COR-L47 (cell line): ENCODE results near the gene ZNF660.
"Not testable (repeated sequence)": the region's sequence is repeated elsewhere in the genome, so short reads cannot be mapped to it uniquely, and the experiment has no call there.

Experiments used
- DNase-seq: peaks from one replicate; lab custom pipeline; 2025; lab: John Stamatoyannopoulos, UW

ZNF660 gene

DNA sequence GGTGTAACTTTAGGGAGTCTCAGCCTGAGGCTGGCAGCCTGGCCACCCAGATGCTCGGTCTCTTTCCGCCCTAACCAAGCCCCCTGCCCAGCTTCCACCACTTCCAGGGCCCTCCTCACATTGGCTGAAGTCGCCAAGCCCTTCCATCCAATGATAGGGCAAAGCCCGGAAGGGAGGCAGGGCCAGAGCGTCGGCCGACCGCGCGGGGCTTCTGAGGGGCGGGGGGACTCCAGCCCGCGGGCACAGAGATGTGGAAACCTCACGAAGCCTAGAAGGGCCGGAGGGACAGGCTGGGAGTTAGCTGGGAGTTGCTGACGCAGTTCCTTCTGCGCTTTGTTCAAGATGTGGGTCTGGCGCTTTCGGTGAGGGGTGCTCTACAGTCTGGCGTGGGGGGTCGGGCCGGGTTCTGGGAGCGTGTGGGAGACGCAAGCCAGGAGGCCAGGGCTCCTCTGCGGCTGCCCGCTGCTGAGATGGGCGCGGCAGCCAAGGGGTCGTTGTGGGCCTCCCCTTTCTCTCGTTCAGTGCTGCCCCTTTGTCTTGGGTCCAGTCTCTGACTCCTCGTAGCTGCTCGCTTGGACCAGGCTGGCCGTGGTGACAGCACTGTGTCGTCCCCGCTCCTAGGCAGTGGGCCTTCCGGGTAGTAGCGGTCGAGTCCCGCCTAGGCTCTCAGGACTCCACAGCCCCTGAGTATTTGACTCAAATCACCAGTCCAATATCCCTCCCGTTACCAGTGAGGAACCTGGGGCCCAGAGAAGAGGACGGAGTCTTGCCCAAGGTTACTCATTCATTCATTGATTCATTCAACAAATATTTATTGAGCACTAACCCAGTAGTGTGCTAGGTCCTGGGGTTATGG, at the start of gene ZNF660:
Gene ZNF660, plus strand, starts transcription at position 319 of the 856 bp plus-strand sequence. CDS start 9,230 bp downstream, outside the sequence.
- DNase-seq, result peak; percentile 62

DNA sequence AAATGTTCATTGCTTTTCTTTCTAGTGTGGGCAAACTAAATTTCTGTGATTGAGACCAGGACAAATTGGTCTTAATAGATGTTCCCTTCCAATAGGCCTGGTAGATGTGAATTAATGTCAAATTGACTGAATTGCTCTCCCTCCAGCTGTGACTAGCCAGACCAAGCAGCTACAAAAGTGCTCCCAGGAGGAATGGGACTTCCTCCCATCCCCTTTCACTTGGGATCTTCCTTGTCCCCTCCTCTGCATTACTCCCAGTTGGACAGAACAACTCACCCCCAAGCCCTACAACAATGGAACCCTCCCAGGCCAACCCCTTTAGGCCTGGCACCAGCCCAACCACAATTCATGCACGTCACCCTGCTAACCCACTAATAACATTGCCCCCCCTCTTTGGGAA, 49.4 kb upstream of the ZNF660 start:
- no peak for DNase-seq

DNA sequence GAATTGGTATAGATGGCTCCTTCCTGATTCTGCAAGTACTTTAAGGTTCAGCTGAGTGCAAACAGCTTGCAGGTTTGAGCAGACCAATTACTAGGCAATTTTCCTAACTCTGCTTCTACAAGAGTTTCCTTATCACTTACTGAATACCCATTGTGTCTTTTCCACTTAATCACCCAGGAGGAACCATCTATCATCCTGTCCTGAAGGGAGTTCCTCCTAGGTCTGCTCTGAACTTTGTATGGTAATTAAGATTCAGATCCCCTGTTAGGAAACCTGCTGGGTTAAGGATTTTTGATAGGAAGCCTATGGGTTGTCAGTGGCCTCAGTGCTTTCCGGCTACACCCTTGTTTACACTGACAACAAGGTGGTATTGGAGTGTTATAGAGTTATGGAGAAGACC, 40.0 kb upstream of the ZNF660 start:
- not testable (repeated sequence) for DNase-seq

DNA sequence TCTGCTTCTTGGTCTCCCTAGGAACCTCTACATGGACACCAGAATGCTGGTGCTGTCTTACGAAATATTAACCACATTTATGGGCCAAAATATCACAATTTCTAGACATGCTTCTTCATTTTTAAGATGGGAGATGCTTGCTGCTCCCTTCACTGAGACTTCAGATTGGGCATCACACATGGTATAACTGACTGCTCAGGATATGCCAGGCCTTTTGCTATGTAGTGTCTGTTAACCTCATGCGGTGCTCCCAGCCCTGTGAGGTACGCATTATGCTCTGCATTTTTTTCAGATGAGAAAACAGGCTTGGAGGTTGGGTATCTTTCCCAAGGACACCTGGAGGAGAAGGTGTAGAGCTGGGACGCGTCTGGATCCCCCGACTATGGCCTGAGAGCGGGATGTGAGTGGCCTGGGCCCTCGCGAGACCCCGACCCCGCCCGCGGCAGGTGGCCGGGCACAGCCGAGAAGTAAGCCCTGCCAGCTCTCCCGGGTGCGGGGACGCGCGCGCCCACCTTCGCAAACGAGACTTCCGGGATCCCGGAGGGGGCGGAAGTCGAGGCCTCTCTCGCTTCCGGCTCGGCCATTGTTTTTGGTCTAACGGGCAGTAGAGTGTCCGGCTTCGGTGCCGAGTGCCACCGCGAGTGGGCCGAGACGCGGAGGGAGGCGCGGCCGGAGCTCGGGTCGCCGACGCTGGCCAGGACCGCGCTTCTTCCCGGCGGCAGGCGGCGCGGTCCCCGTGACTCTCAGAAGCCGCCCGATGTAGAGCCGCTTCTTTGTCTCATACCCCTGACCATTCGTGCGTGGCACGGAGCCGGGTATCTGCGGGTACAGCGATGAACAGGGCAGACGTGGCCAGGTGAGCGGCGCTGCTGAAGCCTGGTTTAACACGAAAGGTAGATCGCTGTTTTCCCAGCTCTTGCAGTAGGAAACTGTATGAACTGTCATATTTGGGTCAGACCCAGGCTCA, 29.9 kb upstream of the ZNF660 start, which contains the start of gene ZKSCAN7:
Gene ZKSCAN7, plus strand, starts transcription at position 568 of the 967 bp plus-strand sequence. CDS start 1,855 bp downstream, outside the sequence.
- peak; percentile 60 for DNase-seq

DNA sequence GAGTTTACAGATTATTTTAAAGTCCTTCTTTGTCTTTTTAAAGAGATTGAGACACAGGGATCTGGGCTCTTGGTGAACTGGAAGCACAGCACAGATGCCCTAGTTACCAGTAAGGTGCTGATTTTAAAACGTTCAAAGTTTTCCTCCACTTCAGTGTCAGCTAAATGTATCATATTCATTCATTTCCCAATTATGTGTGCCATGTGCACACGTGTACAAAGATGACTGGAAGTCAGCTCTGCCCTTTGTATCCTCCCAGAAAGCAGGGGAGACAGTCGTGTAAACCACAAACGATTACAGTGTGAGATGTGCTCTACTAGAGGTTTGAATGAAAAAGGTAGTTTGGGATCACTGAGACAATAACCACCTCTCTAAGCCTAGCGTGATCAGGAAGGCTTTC, 29.0 kb upstream of the ZNF660 start:
- no peak for DNase-seq

DNA sequence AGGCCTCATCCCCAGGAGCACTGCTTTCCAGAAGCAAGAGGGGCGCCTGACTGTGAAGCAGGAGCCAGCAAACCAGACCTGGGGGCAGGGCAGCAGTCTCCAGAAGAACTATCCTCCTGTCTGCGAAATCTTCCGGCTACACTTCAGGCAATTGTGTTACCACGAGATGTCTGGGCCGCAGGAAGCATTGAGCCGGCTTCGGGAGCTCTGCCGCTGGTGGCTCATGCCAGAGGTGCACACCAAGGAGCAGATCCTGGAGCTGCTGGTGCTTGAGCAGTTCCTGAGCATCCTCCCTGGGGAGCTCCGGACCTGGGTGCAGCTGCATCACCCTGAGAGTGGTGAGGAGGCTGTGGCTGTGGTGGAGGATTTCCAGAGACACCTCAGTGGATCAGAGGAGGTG, 27.7 kb upstream of the ZNF660 start:
- DNase-seq, result no peak

DNA sequence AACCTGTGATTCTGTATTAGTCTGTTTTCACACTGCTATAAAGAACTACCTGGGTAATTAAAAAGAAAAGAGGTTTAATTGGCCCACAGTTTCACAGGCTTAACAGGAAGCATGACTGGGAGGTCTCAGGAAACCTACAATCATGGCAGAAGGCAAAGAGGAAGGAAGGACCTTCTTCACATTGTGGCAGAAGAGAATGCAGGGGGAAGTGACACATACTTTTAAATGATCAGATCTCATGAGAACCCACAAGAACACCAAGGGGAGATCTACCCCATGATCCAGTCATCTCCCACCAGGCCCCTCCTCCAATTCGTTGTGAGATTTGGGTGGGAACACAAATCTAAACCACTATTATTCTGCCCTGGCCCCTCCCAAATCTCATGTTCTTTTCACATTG, 23.7 kb upstream of the ZNF660 start:
- DNase-seq, result no peak

DNA sequence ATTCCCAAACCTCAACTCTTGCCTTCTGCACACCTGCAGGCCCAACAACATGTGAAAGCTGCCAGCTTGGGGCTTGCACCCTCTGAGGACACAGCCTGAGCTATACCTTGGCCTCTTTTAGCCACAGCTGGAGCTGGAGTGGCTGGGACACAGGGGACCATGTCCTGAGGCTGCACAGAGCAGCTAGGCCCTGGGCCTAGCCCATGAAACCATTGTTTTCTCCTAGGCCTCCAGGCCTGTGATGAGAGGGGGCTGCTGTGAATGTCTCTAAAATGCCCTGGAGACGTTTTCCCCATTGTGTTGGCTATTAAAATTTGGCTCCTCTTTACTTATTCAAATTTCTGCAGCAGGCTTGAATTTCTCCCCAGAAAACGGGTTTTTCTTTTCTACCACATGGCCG, 22.6 kb upstream of the ZNF660 start:
- DNase-seq, result no peak

GRCh38 chr3:44568561-44568960, 16.2 kb upstream of the ZNF660 start:
- DNase-seq, result no peak

DNA sequence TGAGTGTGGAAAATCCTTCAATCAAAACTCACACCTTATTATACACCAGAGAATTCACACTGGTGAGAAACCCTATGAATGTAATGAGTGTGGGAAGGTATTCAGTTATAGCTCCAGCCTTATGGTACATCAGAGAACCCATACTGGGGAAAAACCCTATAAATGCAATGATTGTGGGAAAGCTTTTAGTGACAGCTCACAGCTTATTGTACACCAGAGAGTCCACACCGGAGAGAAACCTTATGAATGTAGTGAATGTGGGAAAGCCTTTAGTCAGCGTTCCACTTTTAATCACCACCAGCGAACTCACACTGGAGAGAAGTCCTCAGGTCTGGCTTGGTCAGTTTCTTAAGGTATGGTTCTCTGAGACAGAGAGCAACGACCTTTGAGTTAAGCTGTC, 13.7 kb upstream of the ZNF660 start:
- no peak for DNase-seq

DNA sequence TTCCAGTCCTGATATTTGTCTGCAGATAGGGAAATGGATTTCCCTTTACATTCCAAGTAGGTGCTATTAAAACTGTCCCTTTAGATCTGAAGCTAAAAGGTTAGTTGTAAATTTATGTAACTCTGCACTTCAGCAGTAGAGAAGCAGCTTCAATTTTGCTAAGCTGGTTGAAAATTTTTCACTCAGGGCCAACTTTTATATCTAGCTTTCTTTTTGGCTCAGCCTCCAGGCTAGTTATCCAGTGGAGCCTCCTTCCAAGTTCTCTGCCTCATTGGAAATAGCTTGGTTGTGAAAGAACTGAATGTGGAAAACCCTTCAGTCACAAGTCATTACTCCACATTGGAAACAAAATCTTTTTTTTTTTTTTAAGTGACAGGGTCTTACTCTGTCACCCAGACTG, 8.2 kb upstream of the ZNF660 start:
- no peak for DNase-seq

DNA sequence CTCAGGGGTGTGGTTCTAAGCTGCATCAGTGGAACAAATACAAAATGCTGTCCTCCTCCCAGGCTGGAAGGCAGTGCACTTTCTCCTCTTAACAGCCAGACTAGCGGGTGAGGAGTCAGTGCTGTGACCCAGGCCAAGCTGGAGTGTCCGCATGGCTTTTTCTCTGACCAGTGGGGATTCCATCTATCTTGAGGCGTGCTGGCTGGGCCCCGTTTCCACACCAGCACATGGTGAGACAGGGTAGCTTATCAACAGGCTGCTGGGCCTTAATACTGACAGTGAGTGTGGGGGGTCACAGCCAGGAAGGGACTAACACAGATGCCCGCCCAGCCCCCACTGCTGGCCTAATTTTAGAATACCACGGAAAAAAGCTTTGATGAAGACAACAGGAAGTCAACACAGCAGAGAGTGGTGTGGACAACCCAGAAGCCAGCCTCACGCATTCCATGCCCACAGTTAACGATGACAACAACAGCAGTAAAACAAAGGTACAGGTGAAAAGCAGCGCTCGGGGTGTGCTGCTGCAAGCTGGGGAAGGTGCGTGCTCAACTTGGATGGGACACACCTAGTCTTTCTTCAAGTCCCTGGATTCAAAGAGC, 7.3 kb upstream of the ZNF660 start:
- DNase-seq, result not testable (repeated sequence)

DNA sequence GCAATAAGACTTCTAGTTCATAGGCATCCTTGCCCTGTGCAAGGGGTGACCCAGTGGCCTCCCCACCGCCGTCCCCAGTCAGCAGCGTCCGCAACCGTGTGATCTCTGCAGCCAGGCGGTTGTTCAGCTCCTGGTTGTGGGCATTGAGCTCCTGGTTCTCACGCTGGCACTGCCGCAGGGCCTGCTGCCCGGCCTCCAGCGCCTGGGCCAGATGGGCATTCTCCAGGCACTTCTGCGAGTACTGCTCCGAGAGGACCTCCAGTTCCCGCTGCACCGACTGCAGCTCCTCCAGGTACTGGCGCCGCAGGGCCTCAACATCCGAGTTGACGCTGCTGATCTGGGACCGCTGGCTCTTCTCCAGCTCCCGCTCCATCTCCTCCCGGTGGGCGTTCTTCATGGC, 6.4 kb upstream of the ZNF660 start:
- DNase-seq, result not testable (repeated sequence)

GRCh38 chr3:44578924-44579515, 5.7 kb upstream of the ZNF660 start:
- not testable (repeated sequence) for DNase-seq

- DNase-seq, result not testable (repeated sequence)
Observed at GRCh38 chr3:44579749-44580148, 5.0 kb upstream of the ZNF660 start.

- not testable (repeated sequence) for DNase-seq
Observed at GRCh38 chr3:44580971-44581370, 3.8 kb upstream of the ZNF660 start.

DNA sequence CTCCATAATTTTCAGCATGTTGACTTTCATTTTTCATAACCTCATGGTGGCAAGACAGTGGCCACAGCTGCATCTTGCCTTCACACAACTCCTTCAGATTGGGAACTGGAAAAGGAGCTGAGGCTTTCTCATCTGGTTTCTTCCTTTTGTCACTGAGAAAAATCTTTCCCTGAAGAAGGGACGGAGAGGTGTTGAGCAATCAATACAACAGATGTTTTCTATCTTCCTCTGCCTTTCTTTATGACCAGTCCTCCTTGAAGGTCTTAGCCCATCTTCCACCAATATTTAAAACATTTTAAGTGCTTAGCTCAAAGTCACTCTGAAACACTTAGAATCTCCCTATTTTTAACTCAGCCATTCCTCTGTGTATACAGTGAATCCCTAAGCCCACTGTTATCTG, 11.9 kb downstream of the ZNF660 start:
- DNase-seq, result no peak

DNA sequence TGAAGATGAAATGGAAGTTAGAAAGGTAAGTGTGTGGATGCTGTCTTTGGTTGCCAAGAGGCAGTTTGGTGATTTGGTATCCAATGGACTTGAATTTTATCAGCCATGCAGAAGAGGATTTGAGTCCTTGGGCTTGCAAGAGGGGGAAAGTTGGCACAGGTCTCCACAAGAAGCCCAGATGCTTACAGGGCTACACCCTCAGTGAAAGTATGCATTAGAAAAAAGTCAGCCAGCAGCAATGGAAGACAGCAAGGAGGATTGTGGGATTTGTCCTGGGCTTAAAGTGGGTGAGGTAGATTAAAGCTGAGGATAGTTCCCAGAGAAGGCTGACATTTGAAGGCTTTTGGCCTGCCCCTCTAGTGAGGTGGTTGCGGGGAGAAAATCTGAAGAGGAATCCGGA, 17.0 kb downstream of the ZNF660 start:
- DNase-seq, result no peak

- no peak for DNase-seq
Observed at GRCh38 chr3:44612678-44613077, 27.9 kb downstream of the ZNF660 start.

- DNase-seq, result peak; percentile 85
Observed at GRCh38 chr3:44624749-44625480, 40.2 kb downstream of the ZNF660 start, which contains the start of gene ZNF197. TSS of gene ZNF197 (plus strand) at chr3:44625036. CDS start at chr3:44629155, 4,119 bp downstream.

DNA sequence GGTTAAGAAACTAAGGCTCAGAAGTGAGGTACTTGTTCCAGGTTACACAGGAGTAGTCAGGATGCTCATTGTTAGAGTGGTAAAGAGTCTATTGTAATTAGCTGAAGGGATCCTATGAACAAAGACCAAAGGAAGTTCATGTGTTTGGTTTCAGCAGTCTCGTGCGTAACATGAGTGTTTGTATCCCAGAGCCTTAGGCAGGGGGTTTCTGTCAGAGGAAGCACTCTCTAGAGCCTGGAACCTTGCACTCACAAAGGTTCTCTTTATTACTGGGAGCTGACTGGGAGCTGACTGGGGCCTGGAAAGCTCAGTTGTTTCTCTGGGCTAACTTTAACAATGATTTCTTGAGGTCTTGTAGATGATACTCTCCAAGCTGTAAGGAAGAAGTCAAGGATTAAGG, 44.0 kb downstream of the ZNF660 start:
- DNase-seq, result no peak
